Muscle of leg (tissue), 11 donors: Measurements from ENCODE around the gene PRRG2. TPM values are rescaled to one million over a fixed set of nuclear protein-coding genes. Genes with fewer than 3 reads are reported as not detected.

ENCODE experiments used
- DNase-seq: peaks from one replicate; pipeline ENCODE4 v3.0.0; 2013
- H3K27ac ChIP-seq: one replicate; pipeline ENCODE4 v1.5.1; 2013; ENCODE audit warnings: mild to moderate bottlenecking, low read length, control low read depth
- H3K27me3 ChIP-seq: one replicate; pipeline ENCODE4 v1.6.1; 2013; ENCODE audit warnings: low read length; ENCODE audit not compliant: control insufficient read depth, insufficient read depth
- H3K36me3 ChIP-seq: one replicate; pipeline ENCODE4 v1.6.1; 2013; ENCODE audit warnings: low read length; ENCODE audit not compliant: control insufficient read depth, insufficient read depth
- H3K4me1 ChIP-seq: one replicate; pipeline ENCODE4 v1.6.1; 2013; ENCODE audit warnings: low read length; ENCODE audit not compliant: control insufficient read depth, insufficient read depth
- H3K4me3 ChIP-seq: one replicate; pipeline ENCODE4 v1.5.1; 2013; ENCODE audit warnings: low read length, control low read depth
- H3K9me3 ChIP-seq: replicated peaks from 2 replicates; pipeline ENCODE4 v1.6.1; 2013; ENCODE audit warnings: low read depth, low read length; ENCODE audit not compliant: control insufficient read depth
- WGBS: methylation state at CpG from one replicate; pipeline ENCODE4 v1.1.5; 2013; ENCODE audit warnings: missing lambda C conversion rate; ENCODE audit not compliant: insufficient coverage; 5-methylcytosine and 5-hydroxymethylcytosine counted together
- polyA plus RNA-seq, 8 donors: library from polyadenylated mRNA; unstranded; fragments of 120-200 nt; gene quantifications; one replicate each; pipeline versions ENCODE4 v1.2.1 to v1.2.3, GENCODE V29; 2013; ENCODE audit warnings: inconsistent platforms in 1 of 8, low replicate concordance in 1 of 8; ENCODE audit not compliant: insufficient read length in 8 of 8, insufficient read depth in 1 of 8
- total RNA-seq: library from RNA; stranded (reverse); fragments of 120-200 nt; gene quantifications from one replicate; pipeline ENCODE4 v1.2.4, GENCODE V29; 2013

PRRG2 gene
- total and polyA plus RNA-seq, 9 donors, result 0.28 to 0.88 (median 0.56) TPM

- peaks cover 13% of the 10 kb centered on the region for H3K27me3 ChIP-seq
- peaks cover 10% of the 10 kb centered on the region for H3K36me3 ChIP-seq
- H3K4me3 ChIP-seq, result peak within 1 kb of the TSS; percentile 92
- H3K27ac ChIP-seq, result peak within 1 kb of the TSS; percentile 100
- WGBS, result under 1% methylated on average over 43 of the region's 51 CpGs
- H3K4me1 ChIP-seq, result peaks cover 67% of the 10 kb centered on the region
- DNase-seq, result peak; percentile 100
- no peaks in the 10 kb centered on the region for H3K9me3 ChIP-seq
These were observed 59.2 kb downstream of the PRRG2 start, which contains the start of gene RRAS for GRCh38 chr19:49640113-49640898. Gene RRAS (minus strand): TSS chr19:49640143. CDS start chr19:49640098, 45 bp downstream.

Other genes with a start within 250 kb of the PRRG2 start
- 1.1 TPM for gene CD37, start 245.9 kb upstream of the PRRG2 start, total RNA-seq
- gene CD37, start 245.9 kb upstream of the PRRG2 start, polyA plus RNA-seq, result 10 to 100 TPM; 15.3 to 27.7 (median 22.9) TPM
- gene TEAD2, start 218.9 kb upstream of the PRRG2 start, total RNA-seq, result 43.0 TPM
- 10 to 100 TPM; 56.7 to 82.6 (median 74.2) TPM for gene TEAD2, start 218.9 kb upstream of the PRRG2 start, polyA plus RNA-seq
- gene DKKL1, start 217.4 kb upstream of the PRRG2 start, total RNA-seq, result 1.4 TPM
- gene DKKL1, start 217.4 kb upstream of the PRRG2 start, polyA plus RNA-seq, result 1 to 10 TPM; 1.6 to 4.0 (median 3.1) TPM
- gene KASH5, start 193.1 kb upstream of the PRRG2 start, total RNA-seq, result not detected
- under 1 TPM in 3 of 8 donors, not detected in 5; 0.14 to 0.25 (median 0.23) TPM for gene KASH5, start 193.1 kb upstream of the PRRG2 start, polyA plus RNA-seq
- gene PTH2, start 157.9 kb upstream of the PRRG2 start, total RNA-seq, result not detected
- gene PTH2, start 157.9 kb upstream of the PRRG2 start, polyA plus RNA-seq, result under 1 TPM in 1 of 8 donors, not detected in 7; 0.28 TPM
- gene GFY, start 155.9 kb upstream of the PRRG2 start, total RNA-seq, result not detected
- gene GFY, start 155.9 kb upstream of the PRRG2 start, polyA plus RNA-seq, result not detected
- gene SLC17A7, start 139.8 kb upstream of the PRRG2 start, total RNA-seq, result 0.53 TPM
- gene SLC17A7, start 139.8 kb upstream of the PRRG2 start, polyA plus RNA-seq, result 1 to 10 TPM in 5 of 8 donors, under 1 TPM in 3; 0.60 to 1.7 (median 1.2) TPM
- gene PIH1D1, start 129.5 kb upstream of the PRRG2 start, total RNA-seq, result 53.6 TPM
- 10 to 100 TPM; 42.2 to 55.0 (median 45.8) TPM for gene PIH1D1, start 129.5 kb upstream of the PRRG2 start, polyA plus RNA-seq
- 14.4 TPM for gene ALDH16A1, start 128.1 kb upstream of the PRRG2 start, total RNA-seq
- 10 to 100 TPM; 11.3 to 18.8 (median 13.8) TPM for gene ALDH16A1, start 128.1 kb upstream of the PRRG2 start, polyA plus RNA-seq
- 1.5 TPM for gene FLT3LG, start 107.1 kb upstream of the PRRG2 start, total RNA-seq
- gene FLT3LG, start 107.1 kb upstream of the PRRG2 start, polyA plus RNA-seq, result 1 to 10 TPM; 2.6 to 4.9 (median 3.3) TPM
- gene RPL13A, start 93.7 kb upstream of the PRRG2 start, total RNA-seq, result 5,773 TPM
- gene RPL13A, start 93.7 kb upstream of the PRRG2 start, polyA plus RNA-seq, result 1,000 to 10,000 TPM; 4,396 to 5,632 (median 4,838) TPM
- 5,208 TPM for gene RPS11, start 84.9 kb upstream of the PRRG2 start, total RNA-seq
- gene RPS11, start 84.9 kb upstream of the PRRG2 start, polyA plus RNA-seq, result 1,000 to 10,000 TPM; 3,030 to 4,403 (median 3,703) TPM
- gene FCGRT, start 68.7 kb upstream of the PRRG2 start, total RNA-seq, result 200 TPM
- gene FCGRT, start 68.7 kb upstream of the PRRG2 start, polyA plus RNA-seq, result 100 to 1,000 TPM; 150 to 241 (median 199) TPM
- gene RCN3, start 53.3 kb upstream of the PRRG2 start, total RNA-seq, result 121 TPM
- gene RCN3, start 53.3 kb upstream of the PRRG2 start, polyA plus RNA-seq, result 10 to 100 TPM; 37.4 to 88.6 (median 57.7) TPM
- gene NOSIP, start 760 bp upstream of the PRRG2 start, total RNA-seq, result 78.8 TPM
- gene NOSIP, start 760 bp upstream of the PRRG2 start, polyA plus RNA-seq, result 10 to 100 TPM; 59.3 to 78.4 (median 66.5) TPM
- gene PRR12, start 9.9 kb downstream of the PRRG2 start, total RNA-seq, result 3.5 TPM
- 10 to 100 TPM; 14.9 to 22.7 (median 19.5) TPM for gene PRR12, start 9.9 kb downstream of the PRRG2 start, polyA plus RNA-seq
- 15.3 TPM for gene RRAS, start 58.8 kb downstream of the PRRG2 start, total RNA-seq
- gene RRAS, start 58.8 kb downstream of the PRRG2 start, polyA plus RNA-seq, result 10 to 100 TPM; 26.7 to 36.4 (median 31.6) TPM
- 6.8 TPM for gene SCAF1, start 60.9 kb downstream of the PRRG2 start, total RNA-seq
- 10 to 100 TPM; 25.6 to 36.9 (median 33.5) TPM for gene SCAF1, start 60.9 kb downstream of the PRRG2 start, polyA plus RNA-seq
- 34.5 TPM for gene IRF3, start 84.5 kb downstream of the PRRG2 start, total RNA-seq
- gene IRF3, start 84.5 kb downstream of the PRRG2 start, polyA plus RNA-seq, result 10 to 100 TPM; 29.2 to 47.9 (median 39.4) TPM
- gene BCL2L12, start 84.6 kb downstream of the PRRG2 start, total RNA-seq, result 10.9 TPM
- 10 to 100 TPM; 26.6 to 39.6 (median 31.2) TPM for gene BCL2L12, start 84.6 kb downstream of the PRRG2 start, polyA plus RNA-seq
- 228 TPM for gene PRMT1, start 96.0 kb downstream of the PRRG2 start, total RNA-seq
- gene PRMT1, start 96.0 kb downstream of the PRRG2 start, polyA plus RNA-seq, result 100 to 1,000 TPM; 186 to 229 (median 205) TPM
- gene ADM5, start 108.3 kb downstream of the PRRG2 start, total RNA-seq, result 0.89 TPM
- gene ADM5, start 108.3 kb downstream of the PRRG2 start, polyA plus RNA-seq, result 1 to 10 TPM in 6 of 8 donors, under 1 TPM in 2; 0.63 to 1.8 (median 1.2) TPM
- gene CPT1C, start 109.8 kb downstream of the PRRG2 start, total RNA-seq, result 5.4 TPM
- gene CPT1C, start 109.8 kb downstream of the PRRG2 start, polyA plus RNA-seq, result 10 to 100 TPM in 7 of 8 donors, 1 to 10 TPM in 1; 8.1 to 16.0 (median 11.6) TPM
- gene TSKS, start 182.0 kb downstream of the PRRG2 start, total RNA-seq, result 0.84 TPM
- 1 to 10 TPM in 2 of 8 donors, under 1 TPM in 6; 0.24 to 1.8 (median 0.67) TPM for gene TSKS, start 182.0 kb downstream of the PRRG2 start, polyA plus RNA-seq
- gene AP2A1, start 185.7 kb downstream of the PRRG2 start, total RNA-seq, result 31.3 TPM
- 10 to 100 TPM; 52.9 to 76.9 (median 65.2) TPM for gene AP2A1, start 185.7 kb downstream of the PRRG2 start, polyA plus RNA-seq
- 14.6 TPM for gene FUZ, start 232.0 kb downstream of the PRRG2 start, total RNA-seq
- 10 to 100 TPM; 15.8 to 23.8 (median 17.9) TPM for gene FUZ, start 232.0 kb downstream of the PRRG2 start, polyA plus RNA-seq
- gene MED25, start 237.0 kb downstream of the PRRG2 start, total RNA-seq, result 9.6 TPM
- gene MED25, start 237.0 kb downstream of the PRRG2 start, polyA plus RNA-seq, result 10 to 100 TPM; 24.9 to 41.0 (median 34.5) TPM